GM12892 (cell line): Measurements from ENCODE around the gene TCF23.

ENCODE experiments used
- POLR2A ChIP-seq: IDR thresholded peaks from 2 replicates; pipeline ENCODE4 v1.6.1; 2011; ENCODE audit warnings: low read depth, low read length, control low read depth
- POLR2AphosphoS5 ChIP-seq: IDR thresholded peaks from 2 replicates; pipeline ENCODE4 v1.6.1; 2011; ENCODE audit warnings: low read depth, low read length, control low read depth
- TAF1 ChIP-seq: IDR thresholded peaks from 2 replicates; pipeline ENCODE4 v1.6.1; 2011; ENCODE audit warnings: low read depth, mild to moderate bottlenecking, control low read depth, low read length, borderline replicate concordance

DNA sequence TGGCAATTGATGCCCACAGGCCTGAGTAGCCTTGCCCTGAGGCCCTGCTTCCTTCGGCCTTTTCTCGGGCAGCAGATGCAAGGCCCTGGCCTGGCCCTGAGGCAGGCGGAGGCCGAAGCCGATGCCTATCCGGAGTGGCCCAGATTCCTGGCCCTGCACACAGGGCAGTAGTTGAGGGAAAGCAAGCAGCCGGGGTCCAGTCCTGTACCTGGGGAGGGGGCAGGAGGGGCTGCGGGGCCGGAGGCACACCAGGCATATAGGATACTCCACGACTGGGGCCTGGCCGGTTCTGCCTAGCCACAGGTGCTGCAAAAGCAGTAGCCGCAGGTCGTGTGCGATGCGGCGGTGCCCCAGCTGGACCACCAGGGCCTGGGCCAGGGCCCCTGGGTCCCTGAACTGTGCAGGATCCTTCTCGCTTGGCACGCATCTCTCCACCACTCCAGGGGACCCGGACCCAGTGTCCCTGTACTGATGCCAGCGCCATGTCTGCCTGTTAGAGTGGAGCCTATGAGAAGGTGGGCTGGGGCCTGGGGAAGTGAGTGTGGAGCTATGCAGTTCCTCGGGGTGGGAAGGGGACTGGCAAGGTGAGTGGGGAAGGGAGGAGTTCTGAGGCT is 11.4 kb upstream of the TCF23 start:
- TF ChIP-seq POLR2A (no peak), POLR2AphosphoS5 (no peak), TAF1 (no peak)
